ENCODE data around the gene VWF.
"Not testable (repeated sequence)": the region's sequence is repeated elsewhere in the genome, so short reads cannot be mapped to it uniquely, and the experiment has no call there.

Gene VWF

GRCh38 chr12:6106218-6106617, 18.3 kb downstream of the VWF start:
- no peak for DNase-seq

- no peak for DNase-seq
Observed at GRCh38 chr12:6104842-6105241, 19.6 kb downstream of the VWF start.

- DNase-seq: no peak
Observed at GRCh38 chr12:6104027-6104426, 20.4 kb downstream of the VWF start.

DNA sequence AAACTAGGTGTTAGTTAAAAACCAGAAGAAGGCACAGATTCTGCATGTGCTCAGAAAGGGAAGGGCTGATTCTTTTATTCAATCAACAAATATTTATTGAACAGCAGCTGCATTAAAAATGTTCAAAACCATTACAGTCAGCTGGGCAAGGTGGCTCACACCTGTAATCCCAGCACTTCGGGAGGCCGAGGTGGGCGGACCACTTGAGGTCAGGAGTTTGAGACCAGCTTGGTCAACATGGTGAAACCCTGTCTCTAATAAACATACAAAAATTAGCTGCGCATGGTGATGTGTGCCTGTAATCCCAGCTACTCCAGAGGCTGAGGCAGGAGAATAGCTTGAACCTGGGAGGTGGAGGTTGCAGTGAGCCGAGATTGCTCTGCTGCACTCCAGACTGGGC, 22.4 kb downstream of the VWF start:
- not testable (repeated sequence) for DNase-seq

DNA sequence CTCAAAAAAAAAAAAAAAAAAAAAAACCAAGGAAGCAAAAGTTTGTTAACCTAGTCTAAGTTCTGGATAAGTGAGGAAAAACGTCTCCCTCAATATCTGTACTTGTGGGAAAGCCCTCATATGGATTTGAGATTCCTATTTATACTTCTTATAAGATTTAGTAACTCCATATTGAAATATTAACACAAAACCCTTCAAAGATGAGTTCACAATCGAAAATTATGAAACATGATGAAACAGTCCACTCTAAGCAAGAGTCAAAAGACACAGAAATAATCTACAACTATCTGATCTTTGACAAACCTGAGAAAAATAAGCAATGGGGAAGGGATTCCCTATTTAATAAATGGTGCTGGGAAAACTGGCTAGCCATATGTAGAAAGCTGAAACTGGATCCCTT, 25.2 kb downstream of the VWF start:
- DNase-seq: no peak

DNA sequence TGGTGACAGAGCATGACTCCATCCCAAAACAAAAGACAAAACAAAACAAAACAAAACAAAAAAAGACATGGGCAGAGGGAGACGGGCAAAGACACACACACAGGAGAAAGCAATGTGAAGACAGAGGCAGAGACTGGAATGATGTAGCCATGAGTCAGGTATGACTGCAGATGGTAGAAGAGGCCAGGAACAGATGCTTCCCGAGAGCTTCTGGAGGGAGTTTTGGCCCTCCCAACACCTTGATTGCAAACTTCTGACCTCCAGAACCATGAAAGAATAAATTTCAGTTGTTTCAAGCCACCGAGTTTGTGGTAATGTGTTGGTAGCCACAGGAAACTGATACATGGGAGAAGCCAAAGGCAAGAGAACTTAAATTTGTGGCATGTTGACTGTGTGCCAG, 27.1 kb downstream of the VWF start:
- DNase-seq: no peak

- DNase-seq: no peak
Observed at GRCh38 chr12:6096527-6096926, 27.9 kb downstream of the VWF start.

GRCh38 chr12:6095269-6095668, 29.2 kb downstream of the VWF start:
- DNase-seq: no peak

DNA sequence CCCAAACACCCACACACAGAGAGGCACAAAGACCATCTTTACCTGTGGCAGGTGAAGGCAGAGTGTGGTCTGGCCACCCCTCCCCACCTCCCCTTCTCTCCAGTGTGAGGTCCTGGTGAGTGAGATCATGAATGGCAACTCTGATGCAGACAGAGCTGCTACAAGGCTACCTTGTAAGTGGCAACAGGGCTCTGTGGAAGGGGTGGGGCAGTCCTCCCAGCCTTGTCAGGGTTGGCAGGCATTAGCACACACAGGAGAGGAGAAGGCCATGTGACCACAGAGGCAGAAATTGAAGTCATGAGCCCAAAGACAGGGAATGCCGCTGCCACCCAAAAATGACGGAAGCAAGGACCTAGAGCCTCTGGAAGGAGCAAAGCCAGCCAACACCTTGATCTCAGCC, 30.7 kb downstream of the VWF start:
- no peak for DNase-seq

DNA sequence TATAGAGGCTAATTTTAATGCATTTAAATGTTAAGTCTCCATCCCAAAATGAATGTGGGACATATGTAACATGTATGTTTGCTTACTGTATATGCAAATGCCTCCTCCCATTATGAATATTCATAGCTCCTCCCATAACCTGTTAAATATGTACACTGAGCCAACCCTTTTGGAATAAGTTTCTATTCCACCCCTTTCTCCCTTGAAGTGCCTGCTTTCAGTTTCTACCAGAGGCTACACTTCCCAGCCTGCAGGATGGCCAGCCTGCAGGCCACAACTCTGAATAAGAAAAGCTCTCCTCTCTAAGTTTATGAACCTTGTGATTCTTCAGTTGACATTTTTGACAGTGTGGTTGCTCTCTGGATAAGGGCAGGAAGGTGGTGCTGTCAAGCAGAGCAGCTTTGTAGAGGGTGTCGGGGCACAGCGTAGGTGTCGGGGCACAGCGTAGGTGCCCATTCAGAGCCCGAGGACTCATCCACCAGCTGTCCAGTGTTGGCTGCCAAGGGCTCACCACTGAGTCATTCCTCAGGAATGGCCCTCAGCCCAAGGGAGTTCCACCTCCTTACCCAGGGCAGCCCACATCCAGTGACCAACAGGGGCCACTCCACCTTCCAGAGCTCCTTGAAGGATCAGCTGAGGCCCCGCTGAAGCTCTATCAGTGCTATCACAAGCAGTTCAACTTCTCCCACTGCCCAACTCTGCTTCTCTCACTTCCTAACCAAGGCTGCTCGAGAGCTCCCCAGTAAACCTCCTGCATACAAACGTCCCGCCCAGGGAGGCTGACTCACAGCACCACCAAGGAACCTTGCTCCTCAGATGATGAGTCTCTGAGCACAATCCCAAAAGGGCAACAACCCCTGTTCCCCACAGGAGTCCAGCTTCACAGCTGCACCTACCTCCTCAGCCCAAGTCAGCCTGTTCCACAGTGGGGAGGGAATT, 31.4 kb downstream of the VWF start:
- DNase-seq: no peak

DNA sequence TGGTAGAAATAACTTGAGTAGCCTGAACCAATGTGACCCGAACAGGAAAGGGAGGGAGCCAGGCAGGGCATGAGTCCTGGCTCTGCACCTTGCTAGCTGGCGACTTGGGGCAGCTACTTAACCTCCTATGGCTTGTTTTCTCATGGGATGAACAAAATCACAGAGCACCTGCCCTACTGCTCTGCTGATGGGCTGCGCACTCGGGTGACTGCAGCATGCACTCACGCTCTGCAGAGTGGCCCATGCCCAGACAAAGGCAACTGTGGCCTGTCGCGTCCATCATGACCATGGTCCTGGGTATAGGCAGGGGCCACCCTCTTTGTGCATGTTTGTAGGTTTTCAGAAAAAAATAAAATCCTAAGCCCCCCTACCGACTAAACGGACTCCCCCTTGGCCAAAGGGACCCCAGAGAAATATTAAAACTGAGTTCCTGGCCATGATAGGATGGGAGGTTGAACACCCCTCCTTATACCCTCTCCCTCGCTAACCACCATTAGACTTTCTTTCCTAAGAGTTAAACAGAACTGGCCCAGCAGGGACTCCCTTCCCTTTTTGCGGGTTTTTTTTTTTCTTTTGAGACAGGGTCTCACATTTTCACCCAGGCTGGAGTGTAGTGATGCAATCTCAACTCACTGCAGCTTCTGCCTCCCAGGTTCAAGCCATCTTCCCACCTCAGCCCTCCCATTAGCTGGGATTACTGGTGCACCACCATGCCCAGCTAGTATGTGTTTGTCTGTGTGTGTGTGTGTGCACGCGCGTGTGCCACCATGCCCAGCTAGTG, 32.5 kb downstream of the VWF start:
- no peak for DNase-seq

- DNase-seq: no peak
Observed at GRCh38 chr12:6090803-6091202, 33.7 kb downstream of the VWF start.

- no peak for DNase-seq
Observed at GRCh38 chr12:6088921-6089747, 35.3 kb downstream of the VWF start.

GRCh38 chr12:6086316-6086715, 38.2 kb downstream of the VWF start:
- DNase-seq: no peak

DNA sequence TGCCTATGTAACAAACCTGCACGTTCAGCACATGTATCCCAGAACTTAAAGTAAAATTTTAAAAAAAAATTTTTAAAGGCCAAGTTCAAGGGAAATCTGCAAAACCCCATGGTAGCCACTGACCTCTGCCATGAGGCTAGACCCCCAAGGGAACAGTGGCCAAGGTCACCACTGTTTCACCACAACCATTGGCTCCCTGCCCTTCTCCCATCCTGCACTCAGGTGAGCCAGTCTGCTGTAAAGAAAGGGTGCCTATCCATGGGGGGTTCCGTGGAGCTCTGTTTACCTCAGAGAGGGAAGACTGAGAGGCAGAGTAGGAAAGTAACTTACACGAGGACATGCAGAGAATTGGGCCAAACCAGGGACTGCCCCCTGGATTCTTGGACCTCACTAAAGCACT, 38.6 kb downstream of the VWF start:
- DNase-seq: no peak

DNA sequence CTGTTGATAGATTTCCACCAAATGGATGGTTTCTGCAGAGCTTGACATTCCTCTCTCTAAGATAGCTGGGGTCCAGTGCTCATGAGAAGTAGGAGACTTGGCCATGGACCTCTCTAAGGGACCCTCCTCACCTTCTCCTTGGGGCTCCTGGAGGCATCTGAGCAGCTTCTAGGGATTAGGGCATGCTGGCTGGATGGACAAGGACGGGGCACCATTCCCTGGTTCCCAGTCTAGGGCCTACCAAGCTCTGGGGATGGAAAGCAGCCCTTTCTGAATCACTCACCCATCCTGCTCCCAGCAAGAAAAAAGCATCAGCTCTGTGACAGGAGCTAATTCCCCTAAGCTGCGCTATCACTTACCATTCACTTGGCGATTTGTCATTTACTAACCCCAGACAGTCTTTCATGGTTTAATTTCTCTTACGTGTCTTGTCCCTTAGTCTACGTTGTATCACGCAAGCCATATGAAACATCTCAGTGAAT, 39.5 kb downstream of the VWF start:
- no peak for DNase-seq

DNA sequence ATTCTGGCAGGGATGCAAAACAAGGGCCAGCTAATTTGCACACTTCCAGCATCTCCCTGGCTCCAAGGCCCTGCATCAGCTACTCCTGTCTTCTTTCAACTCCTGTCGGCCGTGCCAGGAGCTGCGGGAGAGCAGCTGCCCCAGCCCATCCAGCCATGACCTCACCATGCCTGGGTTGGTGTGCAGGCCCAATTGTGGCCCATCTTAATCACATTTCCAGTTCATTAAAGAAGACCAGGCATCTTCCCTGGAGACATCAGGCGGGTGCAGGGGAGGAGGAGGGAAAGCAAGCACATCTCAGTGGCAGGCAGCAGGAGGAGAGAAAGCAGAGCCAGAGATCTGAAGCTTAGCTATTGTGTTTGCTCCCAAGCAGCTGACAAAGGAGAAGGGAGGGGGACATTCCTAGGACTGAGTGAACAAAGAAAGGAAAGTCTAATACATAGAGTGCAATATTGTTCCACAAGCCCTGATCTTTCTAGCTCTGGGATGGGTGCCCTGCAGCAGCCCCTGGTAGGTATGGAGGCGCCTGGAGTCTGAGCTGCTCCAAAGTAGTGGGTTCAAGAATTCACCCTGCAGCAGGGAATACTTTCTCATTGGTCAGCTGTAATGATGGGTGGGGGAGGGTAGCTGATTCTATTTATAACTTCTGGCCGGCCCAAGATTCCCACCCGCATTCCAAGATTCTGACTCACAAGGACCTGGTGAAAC, 40.1 kb downstream of the VWF start:
- peak in 14 of 51 donors; percentile 13 to 57 (median 22) for DNase-seq

DNA sequence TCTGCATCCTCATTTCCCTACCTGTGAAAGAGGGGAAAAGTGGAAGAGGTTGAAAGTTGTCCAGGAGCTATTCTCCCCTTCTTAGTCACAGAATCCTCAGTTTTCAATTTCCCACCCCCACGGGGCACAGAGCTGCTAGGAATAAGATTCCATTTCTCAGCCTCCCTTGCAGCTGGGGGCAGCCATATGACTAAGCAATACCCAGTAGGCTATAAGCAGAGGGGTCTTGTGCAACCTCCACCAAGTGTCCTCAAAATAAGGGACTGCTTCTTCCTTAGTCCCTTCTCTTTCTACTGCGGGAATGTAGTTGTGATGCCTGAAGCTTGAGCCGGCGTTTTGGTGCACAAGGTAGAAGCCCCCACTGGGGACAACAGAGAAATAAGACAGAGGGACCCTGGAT, 40.9 kb downstream of the VWF start:
- no peak for DNase-seq

GRCh38 chr12:6082613-6083012, 41.9 kb downstream of the VWF start:
- no peak for DNase-seq

GRCh38 chr12:6080149-6081045, 44.1 kb downstream of the VWF start:
- DNase-seq: no peak

All from hypothalamus (tissue), 51 donors.